ENCODE data around the gene CHIC2.

DNA sequence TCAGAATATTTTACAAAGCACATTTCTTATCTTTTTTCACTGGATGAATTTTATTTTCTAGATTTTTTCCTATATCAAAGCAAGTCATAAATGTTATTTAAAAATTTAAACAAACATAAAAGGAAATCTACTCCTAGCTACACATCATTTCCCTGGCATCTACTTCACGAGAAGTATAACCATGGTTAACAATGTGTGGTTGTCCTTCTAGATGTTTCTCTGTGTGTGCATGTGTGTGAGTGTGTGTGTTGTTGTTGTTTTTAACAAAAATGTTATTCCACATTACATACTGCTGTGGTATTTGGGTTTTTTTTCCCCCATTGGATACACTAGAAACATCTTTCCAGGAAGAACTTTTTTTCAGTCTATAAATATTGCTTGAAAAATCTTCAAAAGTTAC, 103.1 kb downstream of the CHIC2 start:
- no peak for TF ChIP-seq POLR2A (IDR thresholded peaks at IDR 0.05)
- TF ChIP-seq, protein P1, sequence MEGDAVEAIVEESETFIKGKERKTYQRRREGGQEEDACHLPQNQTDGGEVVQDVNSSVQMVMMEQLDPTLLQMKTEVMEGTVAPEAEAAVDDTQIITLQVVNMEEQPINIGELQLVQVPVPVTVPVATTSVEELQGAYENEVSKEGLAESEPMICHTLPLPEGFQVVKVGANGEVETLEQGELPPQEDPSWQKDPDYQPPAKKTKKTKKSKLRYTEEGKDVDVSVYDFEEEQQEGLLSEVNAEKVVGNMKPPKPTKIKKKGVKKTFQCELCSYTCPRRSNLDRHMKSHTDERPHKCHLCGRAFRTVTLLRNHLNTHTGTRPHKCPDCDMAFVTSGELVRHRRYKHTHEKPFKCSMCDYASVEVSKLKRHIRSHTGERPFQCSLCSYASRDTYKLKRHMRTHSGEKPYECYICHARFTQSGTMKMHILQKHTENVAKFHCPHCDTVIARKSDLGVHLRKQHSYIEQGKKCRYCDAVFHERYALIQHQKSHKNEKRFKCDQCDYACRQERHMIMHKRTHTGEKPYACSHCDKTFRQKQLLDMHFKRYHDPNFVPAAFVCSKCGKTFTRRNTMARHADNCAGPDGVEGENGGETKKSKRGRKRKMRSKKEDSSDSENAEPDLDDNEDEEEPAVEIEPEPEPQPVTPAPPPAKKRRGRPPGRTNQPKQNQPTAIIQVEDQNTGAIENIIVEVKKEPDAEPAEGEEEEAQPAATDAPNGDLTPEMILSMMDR (IDR thresholded peaks at IDR 0.05), result no peak

All from body of pancreas (tissue), 4 donors.